ENCODE measurements around the gene ARHGEF28. TPM values are rescaled to one million over a fixed set of nuclear protein-coding genes. Genes with fewer than 3 reads are reported as not detected.

The ARHGEF28 gene
- total and polyA plus RNA-seq, 10 of the 15 experiments (the other 5 are each of a cell fraction or from before 2014, with no cell fraction given): 0.10 to 0.72 (median 0.22) TPM; not detected in 2

DNA sequence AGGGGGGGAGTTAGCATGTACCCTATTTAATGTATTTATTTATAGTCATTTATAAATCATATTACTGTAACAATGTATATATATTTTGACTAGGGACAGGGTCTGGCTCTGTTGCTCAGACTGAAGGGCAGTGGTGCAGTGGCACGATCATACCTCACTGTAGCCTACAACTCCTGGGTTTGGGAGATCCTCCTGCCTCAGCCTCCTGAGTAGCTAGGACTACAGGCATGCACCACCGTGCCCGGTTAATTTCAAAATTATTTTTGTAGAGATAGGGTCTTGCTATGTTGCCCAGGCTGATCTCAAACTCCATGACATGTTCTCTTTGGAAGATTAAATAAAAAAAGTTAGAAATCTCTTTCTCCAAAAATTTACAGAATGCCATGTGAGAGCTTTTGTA is 52.8 kb downstream of the ARHGEF28 start:
- FAIRE-seq: no peak
- Histone ChIP-seq H3K9ac (ENCODE audit: control insufficient read depth, insufficient read depth, low read length) (no peak overlapping the region), H3K27me3 (replicated peaks in 1 of 2; ENCODE audit: control insufficient read depth in 2 of 2, insufficient read depth in 2 of 2, low read length in 1 of 2) (no peaks in the 10 kb centered on the region), H3K4me2 (ENCODE audit: control insufficient read depth, insufficient read depth) (no peak overlapping the region), H3K4me3 (no peak overlapping the region), H3K79me2 (ENCODE audit: control insufficient read depth, insufficient read depth, low read length) (no peaks in the 10 kb centered on the region), H3K4me1 (ENCODE audit: control insufficient read depth, insufficient read depth, low read length) (peaks cover 15% of the 10 kb centered on the region), H4K20me1 (ENCODE audit: control insufficient read depth, insufficient read depth) (no peaks in the 10 kb centered on the region), H3K36me3 (ENCODE audit: control insufficient read depth in 2 of 2, insufficient read depth in 2 of 2, low read length in 1 of 2) (no peaks in the 10 kb centered on the region), H3K9me3 (replicated peaks; ENCODE audit: control insufficient read depth, insufficient read depth, low read length) (no peaks in the 10 kb centered on the region), H2AFZ (ENCODE audit: control insufficient read depth, low read depth, low read length) (no peak overlapping the region), H3K27ac (ENCODE audit: control insufficient read depth, insufficient read depth) (no peak overlapping the region)
- no peak for DNase-seq (ENCODE audit: low read depth, low spot score)
- no TSS peak for BruUV-seq (replicated peaks)
- TF ChIP-seq KDM1A (IDR thresholded peaks at IDR 0.05; ENCODE audit: borderline replicate concordance) (no peak), TCF7 (IDR thresholded peaks at IDR 0.05; ENCODE audit: borderline replicate concordance) (no peak), NR2F1 (conservative IDR thresholded peaks at IDR 0.05) (no peak), CBX3 (IDR thresholded peaks at IDR 0.05; ENCODE audit: borderline replicate concordance, low read depth) (no peak), YBX1 (IDR thresholded peaks at IDR 0.05) (no peak), MXI1 (IDR thresholded peaks at IDR 0.05; ENCODE audit: low read depth, low read length) (no peak), JUNB (IDR thresholded peaks at IDR 0.05) (no peak), YY1 (IDR thresholded peaks at IDR 0.05; ENCODE audit: low read depth, low read length) (no peak), IRF4 (IDR thresholded peaks at IDR 0.05; ENCODE audit: low read depth, low read length) (no peak), JUND (IDR thresholded peaks at IDR 0.05; ENCODE audit: low read depth, low read length) (no peak), HDAC2 (IDR thresholded peaks at IDR 0.05) (no peak), TCF3 (IDR thresholded peaks at IDR 0.05; ENCODE audit: borderline replicate concordance, insufficient read depth, low read depth, low read length) (no peak), STAT1 (conservative IDR thresholded peaks at IDR 0.05) (no peak)
- TF ChIP-seq, protein P1, sequence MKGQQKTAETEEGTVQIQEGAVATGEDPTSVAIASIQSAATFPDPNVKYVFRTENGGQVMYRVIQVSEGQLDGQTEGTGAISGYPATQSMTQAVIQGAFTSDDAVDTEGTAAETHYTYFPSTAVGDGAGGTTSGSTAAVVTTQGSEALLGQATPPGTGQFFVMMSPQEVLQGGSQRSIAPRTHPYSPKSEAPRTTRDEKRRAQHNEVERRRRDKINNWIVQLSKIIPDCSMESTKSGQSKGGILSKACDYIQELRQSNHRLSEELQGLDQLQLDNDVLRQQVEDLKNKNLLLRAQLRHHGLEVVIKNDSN (IDR thresholded peaks at IDR 0.05; ENCODE audit: borderline replicate concordance, extremely low read length, insufficient read depth, low read depth, low read length): no peak
- TF ChIP-seq, protein P2, sequence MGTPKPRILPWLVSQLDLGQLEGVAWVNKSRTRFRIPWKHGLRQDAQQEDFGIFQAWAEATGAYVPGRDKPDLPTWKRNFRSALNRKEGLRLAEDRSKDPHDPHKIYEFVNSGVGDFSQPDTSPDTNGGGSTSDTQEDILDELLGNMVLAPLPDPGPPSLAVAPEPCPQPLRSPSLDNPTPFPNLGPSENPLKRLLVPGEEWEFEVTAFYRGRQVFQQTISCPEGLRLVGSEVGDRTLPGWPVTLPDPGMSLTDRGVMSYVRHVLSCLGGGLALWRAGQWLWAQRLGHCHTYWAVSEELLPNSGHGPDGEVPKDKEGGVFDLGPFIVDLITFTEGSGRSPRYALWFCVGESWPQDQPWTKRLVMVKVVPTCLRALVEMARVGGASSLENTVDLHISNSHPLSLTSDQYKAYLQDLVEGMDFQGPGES (IDR thresholded peaks at IDR 0.05): no peak
- TF ChIP-seq, protein P3, sequence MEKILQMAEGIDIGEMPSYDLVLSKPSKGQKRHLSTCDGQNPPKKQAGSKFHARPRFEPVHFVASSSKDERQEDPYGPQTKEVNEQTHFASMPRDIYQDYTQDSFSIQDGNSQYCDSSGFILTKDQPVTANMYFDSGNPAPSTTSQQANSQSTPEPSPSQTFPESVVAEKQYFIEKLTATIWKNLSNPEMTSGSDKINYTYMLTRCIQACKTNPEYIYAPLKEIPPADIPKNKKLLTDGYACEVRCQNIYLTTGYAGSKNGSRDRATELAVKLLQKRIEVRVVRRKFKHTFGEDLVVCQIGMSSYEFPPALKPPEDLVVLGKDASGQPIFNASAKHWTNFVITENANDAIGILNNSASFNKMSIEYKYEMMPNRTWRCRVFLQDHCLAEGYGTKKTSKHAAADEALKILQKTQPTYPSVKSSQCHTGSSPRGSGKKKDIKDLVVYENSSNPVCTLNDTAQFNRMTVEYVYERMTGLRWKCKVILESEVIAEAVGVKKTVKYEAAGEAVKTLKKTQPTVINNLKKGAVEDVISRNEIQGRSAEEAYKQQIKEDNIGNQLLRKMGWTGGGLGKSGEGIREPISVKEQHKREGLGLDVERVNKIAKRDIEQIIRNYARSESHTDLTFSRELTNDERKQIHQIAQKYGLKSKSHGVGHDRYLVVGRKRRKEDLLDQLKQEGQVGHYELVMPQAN (conservative IDR thresholded peaks at IDR 0.05): no peak
- TF ChIP-seq, protein P4, sequence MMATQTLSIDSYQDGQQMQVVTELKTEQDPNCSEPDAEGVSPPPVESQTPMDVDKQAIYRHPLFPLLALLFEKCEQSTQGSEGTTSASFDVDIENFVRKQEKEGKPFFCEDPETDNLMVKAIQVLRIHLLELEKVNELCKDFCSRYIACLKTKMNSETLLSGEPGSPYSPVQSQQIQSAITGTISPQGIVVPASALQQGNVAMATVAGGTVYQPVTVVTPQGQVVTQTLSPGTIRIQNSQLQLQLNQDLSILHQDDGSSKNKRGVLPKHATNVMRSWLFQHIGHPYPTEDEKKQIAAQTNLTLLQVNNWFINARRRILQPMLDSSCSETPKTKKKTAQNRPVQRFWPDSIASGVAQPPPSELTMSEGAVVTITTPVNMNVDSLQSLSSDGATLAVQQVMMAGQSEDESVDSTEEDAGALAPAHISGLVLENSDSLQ (IDR thresholded peaks at IDR 0.05): no peak
- CTCF ChIA-PET: interaction anchor here (1.0 to 2.7 kb wide), 10 partner anchors 10 to 113 kb away, joined by 3 to 22 read pairs (median 6); no protein-coding TSS in a partner anchor
- ATAC-seq: no peak; the same call in 2 of the 3 replicates
- POLR2A ChIA-PET: interaction anchor here (0.6 to 4.1 kb wide), 7 partner anchors 11 to 811 kb away, joined by 3 to 22 read pairs (median 4); no protein-coding TSS in a partner anchor
- intact Hi-C loops (cut with micrococcal nuclease; ENCODE audit: unreplicated experiment): no loop called here
- 77% methylated on average over 3 of the region's 3 CpGs for WGBS (ENCODE audit: insufficient coverage, insufficient replicate concordance, low lambda C conversion rate, missing lambda C conversion rate)
- RAD21 ChIA-PET (ENCODE audit: unreplicated experiment): interaction anchor here (0.8 to 5.1 kb wide), 10 partner anchors 10 to 100 kb away, joined by 3 to 30 read pairs (median 8); no protein-coding TSS in a partner anchor
- SMC1A ChIA-PET (ENCODE audit: uncharacterized antibody, unreplicated experiment): interaction anchor here (0.7 to 10.7 kb wide), 11 partner anchors 12 to 112 kb away, joined by 3 to 114 read pairs (median 6); no protein-coding TSS in a partner anchor
- in situ Hi-C loops (cut with MboI): no loop called here

Data from GM12878 (cell line).